ENCODE results near the gene TMA7. TPM values are rescaled to one million over a fixed set of nuclear protein-coding genes. Genes with fewer than 3 reads are reported as not detected.
A peak's percentile ranks its signal among the peaks of the same experiment; 100 is the strongest.

TMA7 gene
- total RNA-seq, 1 donor from 2014 or later = 184 TPM

DNA sequence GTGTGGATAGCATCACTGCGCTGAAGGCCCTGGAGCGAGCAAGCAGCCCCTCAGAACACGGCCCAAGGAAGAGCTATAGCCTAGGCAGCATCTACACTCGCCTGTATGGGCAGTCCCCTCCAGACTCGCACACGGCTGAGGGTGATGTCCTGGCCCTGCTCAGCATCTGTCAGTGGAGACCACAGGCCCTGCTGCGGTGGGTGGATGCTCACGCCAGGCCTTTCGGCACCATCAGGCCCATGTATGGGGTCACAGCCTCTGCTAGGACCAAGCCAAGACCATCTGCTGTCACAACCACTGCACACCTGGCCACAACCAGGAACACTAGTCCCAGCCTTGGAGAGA lies 27.0 kb downstream of the TMA7 start:
- peaks cover 49% of the 10 kb centered on the region for H3K4me1 Mint-ChIP-seq (ENCODE audit: low read depth)
- peaks cover 17% of the 10 kb centered on the region for H3K36me3 Mint-ChIP-seq (ENCODE audit: low read depth)
- TF ChIP-seq, protein P1, sequence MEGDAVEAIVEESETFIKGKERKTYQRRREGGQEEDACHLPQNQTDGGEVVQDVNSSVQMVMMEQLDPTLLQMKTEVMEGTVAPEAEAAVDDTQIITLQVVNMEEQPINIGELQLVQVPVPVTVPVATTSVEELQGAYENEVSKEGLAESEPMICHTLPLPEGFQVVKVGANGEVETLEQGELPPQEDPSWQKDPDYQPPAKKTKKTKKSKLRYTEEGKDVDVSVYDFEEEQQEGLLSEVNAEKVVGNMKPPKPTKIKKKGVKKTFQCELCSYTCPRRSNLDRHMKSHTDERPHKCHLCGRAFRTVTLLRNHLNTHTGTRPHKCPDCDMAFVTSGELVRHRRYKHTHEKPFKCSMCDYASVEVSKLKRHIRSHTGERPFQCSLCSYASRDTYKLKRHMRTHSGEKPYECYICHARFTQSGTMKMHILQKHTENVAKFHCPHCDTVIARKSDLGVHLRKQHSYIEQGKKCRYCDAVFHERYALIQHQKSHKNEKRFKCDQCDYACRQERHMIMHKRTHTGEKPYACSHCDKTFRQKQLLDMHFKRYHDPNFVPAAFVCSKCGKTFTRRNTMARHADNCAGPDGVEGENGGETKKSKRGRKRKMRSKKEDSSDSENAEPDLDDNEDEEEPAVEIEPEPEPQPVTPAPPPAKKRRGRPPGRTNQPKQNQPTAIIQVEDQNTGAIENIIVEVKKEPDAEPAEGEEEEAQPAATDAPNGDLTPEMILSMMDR (IDR thresholded peaks at IDR 0.05) = no peak
- DNase-seq (ENCODE audit: low spot score) = no peak
- peak overlapping the region; percentile 100 for H3K27ac Mint-ChIP-seq (ENCODE audit: unreplicated experiment)
- H3K27me3 Mint-ChIP-seq (ENCODE audit: low read depth) = no peaks in the 10 kb centered on the region
- no peaks in the 10 kb centered on the region for H3K9me3 Mint-ChIP-seq (ENCODE audit: low read depth)
- peak overlapping the region; percentile 77 for H3K4me3 Mint-ChIP-seq (ENCODE audit: unreplicated experiment)

- Mint-ChIP-seq H3K27me3 (ENCODE audit: low read depth) (no peaks in the 10 kb centered on the region), H3K4me1 (ENCODE audit: low read depth) (peaks cover 49% of the 10 kb centered on the region), H3K27ac (ENCODE audit: unreplicated experiment) (peak overlapping the region; percentile 100), H3K9me3 (ENCODE audit: low read depth) (no peaks in the 10 kb centered on the region), H3K4me3 (ENCODE audit: unreplicated experiment) (peak overlapping the region; percentile 77), H3K36me3 (ENCODE audit: low read depth) (peaks cover 17% of the 10 kb centered on the region)
- DNase-seq (ENCODE audit: low spot score) = no peak
- TF ChIP-seq, protein P1 (IDR thresholded peaks at IDR 0.05) = peak; percentile 10
These were observed 27.6 kb downstream of the TMA7 start for GRCh38 chr3:48467473-48468267.

GRCh38 chr3:48468329-48468731 lies 28.3 kb downstream of the TMA7 start:
- H3K27ac Mint-ChIP-seq (ENCODE audit: unreplicated experiment) = peak overlapping the region; percentile 100
- H3K4me3 Mint-ChIP-seq (ENCODE audit: unreplicated experiment) = peak overlapping the region; percentile 1
- peaks cover 54% of the 10 kb centered on the region for H3K4me1 Mint-ChIP-seq (ENCODE audit: low read depth)
- H3K36me3 Mint-ChIP-seq (ENCODE audit: low read depth) = peaks cover 19% of the 10 kb centered on the region
- H3K9me3 Mint-ChIP-seq (ENCODE audit: low read depth) = no peaks in the 10 kb centered on the region
- H3K27me3 Mint-ChIP-seq (ENCODE audit: low read depth) = no peaks in the 10 kb centered on the region
- DNase-seq (ENCODE audit: low spot score) = no peak
- TF ChIP-seq, protein P1 (IDR thresholded peaks at IDR 0.05) = no peak

- peaks cover 57% of the 10 kb centered on the region for H3K4me1 Mint-ChIP-seq (ENCODE audit: low read depth)
- TF ChIP-seq, protein P1 (IDR thresholded peaks at IDR 0.05) = no peak
- no peaks in the 10 kb centered on the region for H3K9me3 Mint-ChIP-seq (ENCODE audit: low read depth)
- peaks cover 19% of the 10 kb centered on the region for H3K36me3 Mint-ChIP-seq (ENCODE audit: low read depth)
- H3K27me3 Mint-ChIP-seq (ENCODE audit: low read depth) = no peaks in the 10 kb centered on the region
- H3K27ac Mint-ChIP-seq (ENCODE audit: unreplicated experiment) = peak overlapping the region; percentile 65
- no peak for DNase-seq (ENCODE audit: low spot score)
- no peak overlapping the region for H3K4me3 Mint-ChIP-seq (ENCODE audit: unreplicated experiment)
These were observed 29.2 kb downstream of the TMA7 start for GRCh38 chr3:48469046-48469915.

- no peak for DNase-seq (ENCODE audit: low spot score)
- H3K27ac Mint-ChIP-seq (ENCODE audit: unreplicated experiment) = peak overlapping the region; percentile 66
- peaks cover 52% of the 10 kb centered on the region for H3K4me1 Mint-ChIP-seq (ENCODE audit: low read depth)
- peaks cover 19% of the 10 kb centered on the region for H3K36me3 Mint-ChIP-seq (ENCODE audit: low read depth)
- TF ChIP-seq, protein P1 (IDR thresholded peaks at IDR 0.05) = no peak
- no peaks in the 10 kb centered on the region for H3K9me3 Mint-ChIP-seq (ENCODE audit: low read depth)
- no peak overlapping the region for H3K4me3 Mint-ChIP-seq (ENCODE audit: unreplicated experiment)
- no peaks in the 10 kb centered on the region for H3K27me3 Mint-ChIP-seq (ENCODE audit: low read depth)
These were observed 30.2 kb downstream of the TMA7 start for GRCh38 chr3:48470286-48470685.

All from chondrocyte (in vitro differentiated cells).